ES-I3 (cell line): Measurements from ENCODE around the gene MS4A3.

ENCODE experiments used
- H3K36me3 ChIP-seq: 2 replicates; pipeline ENCODE4 v1.6.1; 2013; ENCODE audit warnings: mild to moderate bottlenecking, low read length, control low read depth, moderate library complexity; ENCODE audit not compliant: insufficient read depth
- H3K4me1 ChIP-seq: 2 replicates; pipeline ENCODE4 v1.6.1; 2013; ENCODE audit warnings: mild to moderate bottlenecking, control low read depth, low read length; ENCODE audit not compliant: insufficient read depth
- H3K9ac ChIP-seq: 2 replicates; pipeline ENCODE4 v1.6.1; 2013; ENCODE audit warnings: low read depth, mild to moderate bottlenecking, low read length, moderate library complexity
- H3K9me3 ChIP-seq: 2 replicates; pipeline ENCODE4 v1.6.1; 2013; ENCODE audit warnings: mild to moderate bottlenecking, low read length, moderate library complexity; ENCODE audit not compliant: control insufficient read depth, insufficient read depth

The MS4A3 gene

DNA sequence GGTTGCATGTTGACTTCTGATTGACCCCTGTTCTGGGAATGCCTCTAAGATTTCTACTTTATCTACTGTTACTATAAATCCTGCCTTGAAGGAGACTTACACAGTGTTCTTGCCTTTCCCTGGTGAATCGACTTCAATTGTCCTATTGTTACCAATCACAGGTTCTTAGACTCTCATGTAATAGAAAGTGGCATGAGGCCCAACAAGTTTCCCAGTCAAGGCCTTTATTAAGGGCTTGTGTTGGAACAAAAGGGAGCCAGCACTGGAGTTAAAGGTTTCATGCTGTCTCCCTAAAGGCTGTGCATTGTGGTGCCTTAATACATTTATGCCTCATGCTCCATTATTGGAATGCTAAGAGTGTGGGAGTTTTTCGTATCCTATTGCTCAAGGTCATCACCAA, 55.3 kb downstream of the MS4A3 start:
- no peaks in the 10 kb centered on the region for H3K36me3 ChIP-seq
- H3K4me1 ChIP-seq, result no peaks in the 10 kb centered on the region
- H3K9me3 ChIP-seq, result no peaks in the 10 kb centered on the region
- H3K9ac ChIP-seq, result no peak overlapping the region

DNA sequence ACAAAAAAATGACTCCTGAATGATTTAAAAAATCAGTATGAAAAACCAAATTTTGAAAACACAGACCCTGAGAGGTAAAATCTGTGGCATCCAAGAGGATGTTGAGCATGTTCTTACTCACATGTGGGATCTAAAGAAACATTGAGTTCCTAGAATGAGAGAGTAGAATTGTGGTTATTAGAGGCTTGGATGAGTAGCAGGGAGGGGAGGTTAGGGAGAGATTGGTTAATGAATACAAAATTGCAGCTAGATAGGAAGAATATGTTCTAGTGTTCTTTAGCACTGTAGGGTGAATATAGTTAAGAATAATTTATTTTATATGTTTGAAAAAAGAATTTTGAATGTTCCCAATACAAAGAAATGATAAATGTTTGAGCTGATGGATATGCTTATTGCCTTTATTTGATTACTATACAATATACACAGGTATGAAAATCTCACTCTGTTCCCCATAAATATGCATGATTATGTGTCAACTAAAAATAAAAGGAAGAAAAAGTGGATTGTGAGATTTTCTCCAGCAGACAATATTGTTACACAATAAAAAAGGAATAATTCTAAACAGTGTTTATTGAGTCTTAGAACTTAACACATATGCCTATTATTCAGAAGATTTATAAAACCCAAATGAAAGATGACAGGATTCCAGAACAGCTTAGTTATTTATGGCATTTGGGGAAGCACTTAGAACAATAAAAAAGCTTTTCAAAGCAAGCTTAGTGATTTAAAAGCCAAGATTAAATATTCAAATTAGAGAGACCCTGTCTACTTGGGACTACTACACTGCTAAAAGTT, 60.7 kb downstream of the MS4A3 start:
- Histone ChIP-seq H3K9me3 (no peaks in the 10 kb centered on the region), H3K4me1 (peaks cover 9% of the 10 kb centered on the region; the same call in 1 of the 2 replicates), H3K36me3 (no peaks in the 10 kb centered on the region), H3K9ac (no peak overlapping the region)

DNA sequence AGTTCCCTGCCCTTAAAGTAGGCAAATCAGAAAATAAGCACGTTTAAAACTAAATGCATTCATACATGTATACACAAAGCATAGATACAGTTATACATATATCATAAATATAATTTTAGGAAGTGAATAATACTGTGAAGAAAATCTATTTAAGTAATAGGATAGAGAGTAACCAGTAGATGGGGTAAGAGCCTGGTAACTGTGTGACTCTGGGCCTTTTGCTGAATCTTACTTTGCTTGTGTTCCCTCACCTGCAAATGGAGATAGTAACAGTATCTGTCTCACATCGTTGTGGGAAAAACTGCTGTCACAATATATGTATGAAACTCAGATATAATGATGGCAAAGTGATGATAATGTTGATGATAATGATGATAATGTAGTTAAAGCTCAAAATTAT, 61.9 kb downstream of the MS4A3 start:
- H3K9me3 ChIP-seq, result no peaks in the 10 kb centered on the region
- no peaks in the 10 kb centered on the region for H3K36me3 ChIP-seq
- no peak overlapping the region for H3K9ac ChIP-seq
- peaks cover 9% of the 10 kb centered on the region; the same call in 1 of the 2 replicates for H3K4me1 ChIP-seq

DNA sequence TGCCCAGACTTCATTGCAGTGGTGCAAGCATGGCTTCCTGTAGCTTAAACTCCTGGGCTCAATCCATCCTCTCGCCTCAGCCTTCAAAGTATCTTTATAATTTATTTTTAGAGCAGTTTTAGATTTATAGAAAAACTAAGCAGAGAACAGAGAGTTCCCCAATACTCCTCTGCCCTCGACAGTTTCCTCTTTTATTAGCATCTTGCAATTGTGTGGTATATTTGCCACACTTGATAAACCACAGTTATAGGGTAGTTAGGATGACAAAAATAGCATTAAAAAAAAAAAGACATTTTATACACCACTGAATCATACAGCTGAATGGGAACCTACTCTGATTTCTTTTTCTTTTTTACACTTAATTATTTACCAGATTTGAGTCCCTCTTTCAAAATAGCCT, 63.2 kb downstream of the MS4A3 start:
- no peaks in the 10 kb centered on the region for H3K9me3 ChIP-seq
- H3K4me1 ChIP-seq, result peaks cover 12% of the 10 kb centered on the region; the same call in 1 of the 2 replicates
- H3K9ac ChIP-seq, result no peak overlapping the region
- H3K36me3 ChIP-seq, result no peaks in the 10 kb centered on the region
